GM21825 (cell line): ENCODE data around the gene RB1.

Source experiments
- ATAC-seq: cut with Tn5 transposase; IDR thresholded peaks from one replicate; pipeline ENCODE4 v1.9.1; 2021; ENCODE audit warnings: mild to moderate bottlenecking, moderate library complexity; ENCODE audit not compliant: unreplicated experiment

Gene RB1

DNA sequence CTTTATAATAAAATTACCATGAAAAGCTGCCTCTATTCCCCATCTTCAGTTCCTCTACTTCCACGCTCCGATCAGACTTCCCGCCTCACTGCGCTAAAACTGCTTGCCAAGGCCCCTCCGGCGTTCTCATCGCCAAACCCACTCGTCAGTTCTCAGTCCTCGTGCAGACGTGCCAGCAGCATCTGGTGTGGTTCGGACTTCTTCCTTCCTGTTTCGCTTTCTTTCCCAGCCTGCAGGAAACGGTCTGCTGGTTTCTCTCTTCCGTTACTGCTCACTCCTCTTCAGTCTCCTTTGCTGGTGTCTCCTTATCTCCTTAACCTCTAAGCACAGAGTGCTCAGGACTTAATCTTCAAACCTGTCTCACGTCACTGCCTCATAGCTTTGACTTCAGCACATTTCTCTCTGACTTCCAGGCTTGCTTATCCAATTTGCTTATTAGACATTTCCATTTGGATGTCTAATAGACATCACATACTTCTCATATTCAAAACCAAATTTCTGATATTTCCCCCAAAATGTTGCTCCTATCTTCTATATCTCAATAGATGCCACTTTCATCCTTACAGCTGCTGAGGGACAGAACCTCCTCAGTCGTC lies 189.0 kb downstream of the RB1 start:
- peak; percentile 70 for ATAC-seq

DNA sequence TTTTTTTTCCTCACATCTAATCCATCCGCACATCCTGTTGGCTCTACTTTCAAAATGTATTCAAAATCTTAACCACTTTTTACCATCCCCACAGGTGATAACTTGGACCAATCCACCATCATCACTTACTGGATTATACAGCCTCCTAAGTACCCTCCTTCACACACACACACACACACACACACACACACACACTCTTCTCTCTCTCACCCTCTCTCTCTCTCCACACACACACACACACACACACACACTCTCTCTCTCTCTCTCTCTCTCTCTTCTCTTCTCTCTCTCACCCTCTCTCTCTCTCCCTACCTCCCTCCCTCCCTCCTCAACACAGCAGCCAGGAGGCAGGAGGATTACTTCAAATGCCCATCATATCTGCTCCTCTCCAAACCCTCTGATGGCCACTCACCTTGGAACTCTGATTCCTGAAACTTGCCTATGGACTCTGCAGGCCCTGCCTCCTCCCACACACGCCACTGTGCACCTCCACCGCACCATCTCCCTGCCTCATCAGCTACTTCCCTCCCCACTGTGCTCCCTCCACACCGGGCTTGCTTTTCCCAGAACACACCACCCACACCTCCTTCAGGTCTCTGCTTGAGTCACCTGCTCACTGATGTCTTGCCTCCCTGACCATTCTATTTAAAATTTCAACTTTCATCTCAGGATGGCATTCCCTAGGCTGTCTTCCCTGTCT lies 189.7 kb downstream of the RB1 start:
- peak; percentile 10 for ATAC-seq

DNA sequence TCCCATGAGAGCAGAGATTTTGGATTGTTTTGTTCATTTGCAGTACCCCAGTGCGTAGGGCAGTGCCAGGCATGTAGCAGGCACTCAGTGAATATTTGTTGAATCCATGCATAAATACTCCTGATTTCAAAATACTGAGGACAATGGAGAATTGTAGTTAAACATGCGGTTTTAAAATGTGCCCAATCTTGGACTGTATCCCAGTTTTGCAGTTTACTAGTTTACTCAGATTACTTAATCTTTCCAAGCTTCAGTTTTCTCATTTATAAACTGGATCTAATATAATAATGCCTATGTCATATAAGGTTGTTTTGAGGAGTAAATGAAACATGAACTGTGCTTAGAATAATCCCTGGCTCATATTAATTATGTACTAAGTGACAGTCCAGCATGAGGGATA lies 190.3 kb downstream of the RB1 start:
- ATAC-seq, result no peak

DNA sequence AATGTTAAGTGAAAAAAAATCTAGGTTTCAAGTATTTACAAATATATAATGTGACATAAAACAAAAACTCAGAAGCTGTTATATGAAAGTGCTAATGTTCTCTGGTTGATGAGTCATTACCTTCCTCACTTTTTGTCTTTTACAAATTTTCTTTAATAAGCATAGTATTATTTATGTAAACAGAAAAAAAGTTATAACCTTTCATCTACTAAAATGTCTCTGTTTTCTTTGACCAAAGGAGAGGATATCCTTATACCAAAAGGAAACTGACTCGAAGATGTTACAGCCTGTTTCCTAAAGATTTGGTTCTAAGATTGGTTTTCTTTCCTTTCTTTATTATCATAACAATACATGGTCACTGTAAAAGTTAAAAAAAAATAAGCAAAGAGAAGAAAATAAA lies 191.3 kb downstream of the RB1 start:
- no peak for ATAC-seq

DNA sequence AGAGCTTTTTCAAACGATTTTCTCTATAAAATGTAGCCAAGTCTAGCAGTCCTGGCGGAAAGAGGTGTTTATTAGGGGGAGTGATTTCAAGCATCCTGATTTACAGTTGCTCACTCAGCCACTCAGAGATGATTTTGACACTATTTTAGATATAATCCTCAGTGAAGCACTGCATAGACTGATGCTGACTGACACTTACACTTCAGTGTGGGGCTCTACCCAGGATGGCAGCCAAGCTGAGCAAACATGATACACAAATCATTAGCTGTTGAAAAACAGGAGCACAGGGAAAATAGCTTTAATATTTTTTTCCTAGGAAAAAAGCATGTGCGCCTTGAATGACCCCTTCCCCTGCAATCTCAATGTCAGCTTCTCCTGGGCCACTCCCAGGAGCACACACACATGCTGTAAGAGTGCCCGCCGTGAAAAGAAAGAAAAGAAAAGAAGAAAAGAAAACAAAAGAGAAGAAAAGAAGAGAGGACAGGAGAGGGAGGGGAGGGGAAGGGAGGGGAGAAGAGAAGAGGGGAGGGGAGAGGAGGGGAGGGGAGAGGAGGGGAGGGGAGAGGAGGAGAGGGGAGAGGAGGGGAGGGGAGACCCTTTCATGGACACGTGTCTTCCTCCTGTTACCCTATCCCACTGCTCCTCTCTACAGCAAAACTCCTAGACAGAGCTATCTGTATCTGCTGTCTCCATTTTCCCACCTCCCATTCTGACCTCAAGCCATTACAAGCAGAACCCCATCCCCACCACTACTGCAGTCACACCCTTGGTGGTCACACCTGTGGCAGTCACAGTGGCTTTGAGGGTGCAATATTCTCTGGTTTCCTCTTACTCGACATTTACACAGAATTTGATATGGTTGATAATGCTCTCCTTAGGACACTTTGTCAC lies 193.0 kb downstream of the RB1 start:
- ATAC-seq, result no peak

DNA sequence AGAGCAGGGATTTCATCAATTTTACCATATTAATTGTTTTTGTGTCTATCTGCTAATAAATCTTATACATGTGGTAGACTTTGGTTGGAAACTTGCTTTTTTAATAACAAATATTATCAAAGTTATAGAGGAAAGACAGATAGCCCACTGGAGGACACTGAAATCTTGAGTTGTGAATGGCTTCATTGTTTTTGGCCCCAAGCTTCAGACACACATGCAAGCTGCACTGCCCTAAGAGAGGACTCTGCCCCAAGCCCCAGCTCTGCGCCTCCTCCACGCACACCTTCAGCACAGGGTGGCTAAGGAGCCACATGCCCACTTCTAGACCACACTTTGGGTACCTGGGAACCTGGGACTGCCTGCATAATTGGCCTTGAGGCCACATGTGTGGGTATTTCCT lies 194.1 kb downstream of the RB1 start:
- ATAC-seq, result no peak

DNA sequence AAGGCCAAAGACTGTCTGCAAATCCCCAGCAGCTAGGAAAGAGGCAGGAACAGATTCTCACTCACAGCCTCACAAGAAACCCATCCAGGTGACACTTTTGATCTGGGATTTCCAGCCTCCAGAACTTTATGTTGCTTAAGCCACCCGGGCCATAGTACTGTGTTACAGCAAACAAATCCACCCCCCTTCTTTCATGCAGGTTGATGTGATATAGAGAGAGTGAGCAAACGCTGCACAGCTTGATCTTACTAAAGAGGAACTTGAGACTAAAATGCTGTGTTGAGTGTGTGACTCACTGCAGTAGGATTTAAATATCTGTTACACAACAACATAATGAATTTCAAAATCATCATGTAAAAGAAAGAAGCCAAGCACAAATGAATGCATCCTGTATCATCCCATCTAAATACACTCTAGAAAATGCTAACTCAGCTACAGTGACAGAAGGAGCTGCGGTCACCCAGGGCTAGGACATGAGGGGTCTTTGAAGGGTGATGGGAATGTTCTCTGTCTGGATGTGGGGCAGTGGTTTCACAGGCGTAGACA lies 197.2 kb downstream of the RB1 start:
- ATAC-seq, result peak; percentile 34

DNA sequence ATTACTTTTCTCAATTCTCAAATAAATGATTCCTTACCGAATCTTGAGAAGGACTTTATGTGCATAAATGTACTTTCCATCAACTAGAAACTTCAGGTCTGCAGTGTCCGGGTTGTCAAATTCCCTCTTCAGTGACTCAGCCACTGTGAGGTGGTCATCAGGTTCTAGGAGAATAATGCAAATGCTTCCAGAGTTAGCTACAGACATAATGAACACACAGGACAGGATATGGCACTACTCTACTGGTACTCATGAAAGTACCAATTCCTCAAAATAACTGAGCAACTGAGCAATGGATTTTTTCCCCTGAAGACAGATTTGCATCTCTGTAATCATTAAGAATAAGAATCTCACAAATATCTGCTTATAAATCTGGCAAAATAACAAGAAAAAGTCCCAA lies 198.2 kb downstream of the RB1 start:
- ATAC-seq, result peak; percentile 32

DNA sequence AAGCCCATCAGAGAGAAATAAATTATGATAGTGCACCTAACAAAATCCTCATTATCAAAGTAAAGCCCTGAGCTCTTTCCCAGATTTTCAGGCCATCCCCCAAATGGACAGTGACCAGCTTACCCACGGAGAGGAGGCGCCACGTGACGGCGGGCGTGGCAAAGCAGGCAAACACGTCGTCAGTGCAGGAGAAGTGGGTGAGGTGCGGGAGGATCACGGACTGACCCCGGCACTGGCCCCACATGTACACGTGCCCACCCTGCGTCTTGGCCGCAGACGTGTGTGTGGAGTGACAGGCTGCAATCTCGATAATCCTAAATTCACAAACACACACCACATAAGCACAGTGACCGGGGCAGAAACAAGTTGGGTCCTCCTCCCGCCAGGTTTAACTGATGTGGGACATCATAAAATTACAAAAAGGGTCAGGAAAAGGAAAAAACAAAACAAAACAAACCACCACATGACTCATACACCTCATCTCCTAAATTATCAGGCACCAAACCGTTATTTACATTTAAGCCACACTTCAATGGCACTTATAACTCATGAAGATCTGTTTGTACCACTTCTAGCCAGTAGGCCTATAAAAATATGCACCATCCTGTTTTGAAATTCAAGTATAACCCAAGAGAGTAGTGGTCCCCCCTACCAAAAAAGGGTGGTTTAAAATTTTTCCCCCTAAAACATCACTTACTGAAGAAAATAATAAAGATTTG lies 199.2 kb downstream of the RB1 start:
- ATAC-seq, result no peak

DNA sequence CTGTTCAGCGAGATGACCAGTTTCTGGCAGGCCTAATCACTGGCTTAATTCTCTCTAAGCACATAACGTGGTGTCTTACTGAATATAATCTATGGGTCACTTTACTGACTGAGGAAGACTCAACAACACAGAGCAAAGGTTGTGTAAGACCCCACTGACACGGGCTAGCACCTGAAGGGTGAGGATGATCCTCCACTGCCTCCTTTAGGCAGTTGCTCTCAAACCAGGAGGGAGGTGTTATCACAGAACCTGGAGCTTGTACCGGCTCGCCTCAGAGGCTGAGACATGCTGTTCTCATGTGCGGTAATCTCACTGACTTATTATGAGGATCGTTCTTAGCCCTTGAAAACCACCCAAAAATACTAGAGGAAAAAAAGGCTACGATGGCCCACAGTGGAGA lies 201.1 kb downstream of the RB1 start:
- no peak for ATAC-seq

DNA sequence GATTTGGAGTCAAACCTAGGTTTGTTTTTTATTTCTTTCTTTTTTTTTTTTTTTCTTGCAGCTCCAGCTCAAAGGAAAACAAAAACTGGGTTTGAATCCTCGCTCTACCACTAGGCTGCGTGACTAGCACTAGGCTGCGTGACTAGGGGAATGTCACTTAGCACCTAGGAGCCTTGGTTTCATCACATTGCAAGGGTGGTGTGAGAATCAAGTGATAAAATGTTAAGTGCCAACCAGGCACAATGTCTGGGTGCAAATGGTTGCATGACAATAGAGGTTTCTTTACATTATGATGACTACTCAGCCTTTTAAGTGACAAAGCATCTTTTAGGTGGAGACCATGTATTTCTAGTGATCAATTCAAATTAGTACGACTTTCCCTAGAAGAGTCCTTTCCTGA lies 201.5 kb downstream of the RB1 start:
- ATAC-seq, result no peak

DNA sequence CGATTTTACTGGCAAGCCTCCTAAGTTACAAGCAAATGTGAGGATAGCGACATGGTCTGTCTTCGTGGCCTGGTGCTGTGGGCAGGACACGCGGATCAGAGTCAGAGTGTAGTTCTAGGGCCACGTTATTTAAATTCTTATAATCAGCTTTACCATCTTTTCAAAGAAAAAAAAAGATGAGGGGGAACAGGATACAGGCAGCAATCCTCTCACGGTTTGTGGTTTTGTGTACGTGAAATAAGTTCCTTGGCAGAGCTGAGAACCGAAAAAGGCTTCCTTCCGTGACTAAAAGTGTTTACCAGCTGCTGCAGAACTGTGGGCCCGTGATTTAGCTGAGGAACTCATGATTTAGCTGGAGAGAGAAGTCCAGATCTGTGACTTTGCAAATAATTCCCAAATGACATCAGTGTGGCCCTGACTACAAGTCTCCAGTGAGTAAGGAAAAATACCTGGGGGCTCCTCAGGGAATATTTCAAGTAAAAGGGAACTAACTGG lies 202.1 kb downstream of the RB1 start:
- ATAC-seq, result peak; percentile 70

DNA sequence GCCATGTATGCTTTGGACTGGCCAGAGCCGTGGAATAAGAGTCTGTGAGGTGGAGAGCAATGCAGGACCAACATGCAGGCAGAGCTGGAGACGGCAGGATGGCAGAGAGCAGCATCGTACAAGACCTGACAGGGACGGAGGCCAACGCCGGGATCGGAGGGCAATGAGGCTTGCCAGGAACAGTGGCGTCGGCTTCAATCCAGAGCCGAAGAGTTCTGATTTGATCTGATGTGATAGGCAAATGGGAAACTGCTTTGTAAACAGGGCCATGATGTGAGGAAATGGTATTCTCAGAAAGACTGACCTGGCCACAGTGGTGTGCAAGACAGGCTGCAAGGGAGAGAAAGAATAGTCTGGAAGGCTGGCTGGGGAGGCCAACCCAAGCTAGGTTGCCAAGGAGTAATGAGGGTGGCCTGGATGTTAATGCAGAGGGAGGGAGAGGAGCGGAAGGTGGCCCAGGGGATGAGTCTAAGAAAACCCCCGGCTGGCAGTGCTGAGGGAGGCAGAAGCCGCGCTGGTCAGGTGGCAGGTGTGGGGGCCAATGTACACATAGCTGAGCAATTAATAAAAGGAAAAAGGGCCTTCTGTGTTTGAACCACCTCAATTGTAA lies 202.6 kb downstream of the RB1 start:
- peak; percentile 16 for ATAC-seq

DNA sequence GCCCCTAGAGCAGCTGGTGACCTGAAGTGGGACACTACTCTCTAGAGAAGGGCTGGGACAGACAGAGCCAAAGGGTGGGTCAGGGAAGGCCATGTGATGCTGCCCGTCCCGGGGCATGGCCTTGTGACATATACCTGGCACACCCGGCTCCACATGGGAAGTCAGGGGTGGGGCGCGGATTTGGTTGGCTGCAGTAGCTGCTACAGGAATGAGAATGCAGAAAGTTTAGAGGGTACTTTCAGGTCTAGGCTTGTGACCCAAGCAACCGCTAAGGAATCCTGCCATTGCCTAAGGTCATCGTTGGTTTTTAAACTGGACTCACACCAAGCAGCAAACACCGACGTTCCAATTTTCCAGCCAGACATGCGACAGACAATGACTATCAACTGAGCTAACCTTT lies 203.5 kb downstream of the RB1 start:
- no peak for ATAC-seq

DNA sequence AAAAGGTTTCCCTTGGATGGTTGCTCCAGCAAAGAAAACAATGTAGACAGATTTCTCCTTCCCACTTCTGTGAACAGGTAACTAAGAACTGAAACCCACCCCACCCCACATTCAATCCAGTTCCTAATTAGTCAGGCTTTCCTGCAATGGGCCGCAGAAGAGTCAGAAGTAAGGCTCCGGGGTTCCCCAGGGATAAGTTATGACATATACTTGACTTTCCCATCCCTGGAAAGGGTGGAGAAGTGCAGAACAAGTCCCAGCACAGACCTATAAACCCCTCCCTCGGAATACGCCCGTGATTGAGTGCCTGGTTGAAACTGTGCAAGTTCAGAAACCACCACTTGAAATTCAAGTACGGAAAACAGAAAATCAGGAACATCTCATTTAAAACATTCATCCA lies 204.5 kb downstream of the RB1 start:
- ATAC-seq, result no peak

DNA sequence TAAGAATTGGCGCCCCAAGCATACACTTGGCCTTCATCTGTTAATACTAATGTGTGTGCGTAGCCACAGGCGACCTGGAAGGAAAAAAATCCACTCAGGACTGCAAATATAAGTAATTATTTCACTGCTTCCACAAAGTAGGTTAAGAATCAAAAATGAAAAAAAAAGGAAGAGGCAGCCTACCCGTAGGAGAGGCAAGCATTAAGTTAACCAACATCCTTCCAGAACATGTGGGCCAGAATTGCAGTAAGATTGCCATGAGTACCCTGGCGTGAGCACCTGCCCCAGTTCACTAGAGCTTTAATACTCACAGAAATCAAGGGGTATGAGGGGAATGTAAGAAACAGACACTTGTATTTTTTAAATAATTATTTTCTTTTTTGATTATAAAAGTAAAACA lies 207.1 kb downstream of the RB1 start:
- no peak for ATAC-seq

DNA sequence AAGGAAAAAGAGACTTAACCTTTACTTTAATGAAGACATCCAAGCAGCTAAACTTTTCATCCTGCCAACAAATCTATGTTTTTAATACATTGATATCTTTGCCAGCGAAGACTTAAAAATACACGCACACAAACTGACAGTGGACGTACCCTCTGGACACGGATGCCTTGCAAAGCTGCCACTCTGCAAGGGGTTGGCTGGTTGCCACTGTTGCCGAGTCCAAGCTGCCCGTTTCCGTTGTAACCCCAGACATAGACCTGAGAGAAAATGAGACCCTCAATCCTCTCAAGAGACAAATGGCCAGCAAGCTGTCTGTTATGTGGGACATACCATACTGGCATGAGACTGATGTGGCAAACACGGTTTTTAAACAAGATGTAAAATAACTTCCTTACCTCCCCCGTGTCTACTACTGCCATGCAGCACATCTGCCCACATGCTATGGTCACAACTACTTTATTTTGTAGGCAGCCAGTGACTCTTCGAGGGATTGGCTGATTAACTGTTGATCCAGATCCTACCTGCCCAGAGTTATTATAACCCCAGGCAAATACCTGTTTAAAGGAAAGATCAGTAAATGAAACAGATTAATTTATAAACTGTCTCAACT lies 208.2 kb downstream of the RB1 start:
- no peak for ATAC-seq

DNA sequence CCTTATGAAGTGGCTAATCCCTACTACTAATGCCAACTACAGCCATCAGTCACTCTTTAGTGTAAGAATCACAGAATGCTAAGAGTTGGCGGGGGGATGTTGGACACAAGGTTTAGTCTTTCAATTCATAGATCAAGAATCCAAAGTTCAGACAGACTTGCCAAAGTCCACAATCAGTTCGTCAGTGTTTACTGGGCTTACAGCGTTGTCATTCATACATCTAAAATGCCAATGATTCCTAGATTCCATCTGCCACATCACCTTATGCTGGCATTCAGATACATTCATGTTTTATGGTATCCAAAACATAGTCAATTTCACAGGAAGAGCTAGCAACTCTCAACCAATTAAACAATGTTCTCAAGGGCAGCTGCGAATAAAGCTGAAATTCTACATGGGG lies 211.2 kb downstream of the RB1 start:
- no peak for ATAC-seq

DNA sequence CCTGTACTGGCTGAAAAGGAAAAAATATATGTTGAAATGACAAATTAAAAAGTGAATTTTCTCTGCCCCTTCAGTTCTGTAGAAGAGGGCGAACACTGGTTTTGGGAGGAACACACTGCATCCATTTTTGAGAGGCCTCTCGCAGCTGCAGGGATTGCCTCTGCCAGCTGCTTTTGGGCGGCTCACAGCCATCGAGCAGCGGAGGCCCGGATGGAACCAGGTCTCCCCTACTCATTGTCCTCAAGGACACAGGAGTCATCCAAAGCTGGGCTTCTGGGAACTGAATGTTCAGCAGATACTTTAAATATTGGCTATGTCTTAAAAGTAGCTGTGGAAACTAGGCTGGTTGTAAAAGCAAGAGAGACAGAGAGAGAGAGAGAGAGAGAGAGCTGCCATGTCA lies 212.2 kb downstream of the RB1 start:
- ATAC-seq, result no peak

DNA sequence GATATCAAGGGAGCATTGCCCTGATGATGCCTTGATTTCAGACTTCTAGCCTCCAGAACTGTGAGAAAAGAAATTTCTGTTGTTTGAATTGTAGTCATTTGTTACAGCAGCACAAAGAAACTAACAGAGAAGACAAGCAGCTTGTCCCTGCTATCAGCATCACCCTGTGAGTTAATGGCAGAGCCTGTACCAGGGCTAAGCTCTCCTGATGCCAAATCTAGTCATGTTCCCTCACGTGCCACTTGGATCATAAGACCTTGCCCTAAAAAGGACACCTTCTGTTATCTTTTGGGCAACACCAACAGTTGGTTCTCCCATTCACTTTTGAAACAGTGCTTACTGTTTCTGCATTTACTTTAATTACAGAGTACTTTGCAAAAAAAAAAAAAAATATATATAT lies 214.5 kb downstream of the RB1 start:
- ATAC-seq, result no peak
